IPS-NIHi7 (cell line): Measurements from ENCODE around the gene GNAO1.

Source experiments
- DNase-seq: peaks from one replicate; pipeline ENCODE4 v3.0.0; 2012; ENCODE audit warnings: mixed read lengths; ENCODE audit errors: extremely low spot score

GNAO1 gene

DNA sequence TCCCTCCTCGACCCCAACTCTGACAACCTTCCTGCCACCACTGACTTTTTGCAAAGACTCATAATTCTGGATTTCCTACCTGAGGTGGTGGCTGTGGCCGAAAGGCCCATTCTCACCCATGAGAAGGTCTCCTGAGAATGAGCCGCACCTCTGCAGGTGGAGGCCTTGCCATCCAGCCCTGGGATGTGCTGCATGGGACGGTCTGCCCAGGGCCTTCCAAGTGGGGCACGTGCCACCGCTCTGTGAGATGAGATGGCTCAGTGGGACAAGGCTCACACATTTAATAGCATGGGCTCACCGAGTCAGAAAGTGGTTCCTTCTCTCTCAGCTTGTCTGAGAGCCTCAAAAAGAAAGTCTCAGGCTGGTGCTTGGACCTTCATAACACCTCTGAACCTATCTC, 121.3 kb downstream of the GNAO1 start:
- no peak for DNase-seq

- no peak for DNase-seq
Measured at GRCh38 chr16:56314244-56314850, 123.1 kb downstream of the GNAO1 start.

- DNase-seq, result no peak
Measured at GRCh38 chr16:56315955-56316354, 124.7 kb downstream of the GNAO1 start.

GRCh38 chr16:56316545-56316944, 125.3 kb downstream of the GNAO1 start:
- DNase-seq, result no peak

DNA sequence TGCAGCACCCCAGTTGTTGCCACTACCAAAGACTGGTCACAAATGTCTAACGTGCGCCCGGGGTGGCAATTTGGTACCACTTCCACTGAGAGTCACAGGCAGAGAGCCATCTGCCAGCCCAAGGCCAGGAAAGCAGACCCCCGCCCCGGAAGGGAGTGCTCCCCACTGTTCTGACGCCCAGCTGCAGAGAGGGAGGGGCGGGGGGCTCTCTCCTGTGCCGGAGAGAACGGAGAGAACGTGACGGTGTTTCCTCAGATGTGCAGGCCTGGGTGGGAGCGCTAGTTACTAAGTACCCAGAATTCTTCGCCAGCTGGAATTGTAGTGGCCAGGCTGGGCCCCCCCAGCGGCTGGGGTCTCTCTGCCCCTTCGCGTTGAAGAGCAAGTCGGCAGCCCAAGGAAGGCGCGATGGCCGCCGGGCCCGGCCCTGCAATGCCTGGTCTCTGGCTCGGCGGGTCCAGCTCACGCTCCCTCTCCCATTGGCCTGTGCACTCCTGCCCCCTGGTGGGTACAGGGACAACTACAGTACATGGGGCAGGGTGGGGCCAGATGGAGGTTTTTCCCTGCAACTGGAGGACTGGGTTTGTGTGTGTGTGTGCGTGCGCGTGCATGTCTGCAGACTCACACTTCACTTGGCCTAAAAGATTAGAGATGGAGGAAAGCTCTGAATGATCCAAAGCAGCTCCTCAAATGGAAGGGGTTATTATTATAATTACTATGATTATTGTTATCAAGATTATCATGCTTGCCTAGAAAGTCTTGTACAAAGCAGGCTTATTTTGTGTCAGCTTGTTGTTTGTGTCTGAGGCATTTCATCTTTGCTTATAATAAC, 126.9 kb downstream of the GNAO1 start:
- peak; percentile 97 for DNase-seq

GRCh38 chr16:56318827-56319140, 127.5 kb downstream of the GNAO1 start:
- DNase-seq, result no peak

- DNase-seq, result no peak
Measured at GRCh38 chr16:56319376-56319775, 128.1 kb downstream of the GNAO1 start.

DNA sequence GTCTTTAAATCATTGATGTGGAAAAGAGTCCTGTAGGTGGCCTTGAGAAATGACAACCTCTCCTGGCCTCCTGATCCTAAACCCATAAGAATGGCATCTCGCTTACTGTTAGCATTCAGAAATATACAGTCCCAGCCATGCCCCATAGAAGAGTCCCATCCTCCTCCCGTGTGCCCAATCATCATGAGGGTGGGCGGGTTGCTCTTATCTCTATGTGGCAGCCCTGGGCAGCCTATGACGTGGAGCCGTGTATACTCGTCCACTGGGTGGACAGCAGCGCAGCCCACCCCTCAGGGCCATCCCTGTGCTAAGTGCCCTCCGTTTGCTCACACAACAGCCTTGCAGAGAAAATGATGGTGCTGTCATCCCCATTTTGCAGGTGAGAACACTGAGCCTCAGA, 128.8 kb downstream of the GNAO1 start:
- no peak for DNase-seq

GRCh38 chr16:56320811-56321558, 129.7 kb downstream of the GNAO1 start:
- no peak for DNase-seq

GRCh38 chr16:56321571-56321970, 130.3 kb downstream of the GNAO1 start:
- DNase-seq, result no peak

GRCh38 chr16:56324406-56324805, 133.1 kb downstream of the GNAO1 start:
- no peak for DNase-seq

DNA sequence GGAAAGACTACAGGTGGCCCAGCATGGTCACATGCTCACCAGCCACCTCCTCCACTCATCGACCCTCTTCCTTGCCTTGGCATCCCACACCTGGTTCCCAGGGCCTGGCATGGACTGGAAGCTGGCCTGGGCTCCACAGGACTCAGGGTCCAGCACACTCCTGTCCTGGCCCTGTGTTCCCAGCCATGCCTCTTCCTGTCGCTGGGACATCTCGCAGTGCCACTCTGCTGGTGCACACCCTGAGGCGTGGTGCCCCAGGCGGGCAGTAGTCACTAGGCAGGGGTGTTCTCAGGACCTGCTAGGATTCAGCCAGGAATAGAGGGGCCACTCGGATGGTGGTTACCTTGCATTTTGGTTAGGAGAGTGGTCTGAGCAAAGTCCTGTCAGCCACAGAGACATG, 134.7 kb downstream of the GNAO1 start:
- no peak for DNase-seq

DNA sequence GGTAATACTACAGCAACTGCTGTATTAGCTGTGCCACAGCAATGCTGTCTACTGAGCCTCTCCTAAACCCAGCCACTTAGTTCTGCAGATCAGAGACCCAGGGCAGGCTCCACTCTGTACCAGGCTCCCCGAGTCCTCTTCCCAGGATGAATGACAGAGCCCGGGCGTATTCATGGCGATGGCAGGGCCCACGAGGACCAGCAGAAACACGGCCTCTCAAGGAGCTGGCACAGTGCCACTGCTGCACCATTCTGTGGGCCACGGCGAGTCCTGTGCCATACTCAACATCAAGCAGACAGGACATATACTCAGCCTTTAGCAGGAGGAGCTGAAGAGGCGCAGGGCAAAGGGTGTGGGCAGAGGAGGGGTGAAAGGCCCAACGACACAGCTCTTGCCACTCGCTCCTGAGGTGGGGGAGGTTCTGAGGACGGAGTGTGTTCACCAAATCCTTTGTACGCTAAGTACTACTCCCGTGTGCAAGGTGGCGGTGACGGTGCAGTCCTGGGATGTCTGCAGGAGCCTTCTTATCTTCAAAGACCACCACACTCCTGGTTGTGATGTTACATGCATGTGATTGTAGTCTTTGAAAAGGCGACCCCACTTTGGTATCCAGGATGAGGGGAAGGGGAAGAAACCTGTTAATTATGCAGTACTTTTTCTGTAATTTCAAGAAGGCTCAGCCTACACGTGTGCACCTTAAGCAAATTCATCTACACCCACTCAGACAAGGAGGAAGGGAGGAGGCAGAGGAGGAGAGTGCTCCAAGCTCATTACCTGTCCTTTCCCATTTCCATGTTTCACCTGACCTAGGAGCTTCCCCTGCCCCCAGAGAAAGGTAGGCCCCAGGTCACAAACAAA, 136.0 kb downstream of the GNAO1 start:
- DNase-seq, result no peak

- DNase-seq, result no peak
Measured at GRCh38 chr16:56327929-56328258, 136.6 kb downstream of the GNAO1 start.

DNA sequence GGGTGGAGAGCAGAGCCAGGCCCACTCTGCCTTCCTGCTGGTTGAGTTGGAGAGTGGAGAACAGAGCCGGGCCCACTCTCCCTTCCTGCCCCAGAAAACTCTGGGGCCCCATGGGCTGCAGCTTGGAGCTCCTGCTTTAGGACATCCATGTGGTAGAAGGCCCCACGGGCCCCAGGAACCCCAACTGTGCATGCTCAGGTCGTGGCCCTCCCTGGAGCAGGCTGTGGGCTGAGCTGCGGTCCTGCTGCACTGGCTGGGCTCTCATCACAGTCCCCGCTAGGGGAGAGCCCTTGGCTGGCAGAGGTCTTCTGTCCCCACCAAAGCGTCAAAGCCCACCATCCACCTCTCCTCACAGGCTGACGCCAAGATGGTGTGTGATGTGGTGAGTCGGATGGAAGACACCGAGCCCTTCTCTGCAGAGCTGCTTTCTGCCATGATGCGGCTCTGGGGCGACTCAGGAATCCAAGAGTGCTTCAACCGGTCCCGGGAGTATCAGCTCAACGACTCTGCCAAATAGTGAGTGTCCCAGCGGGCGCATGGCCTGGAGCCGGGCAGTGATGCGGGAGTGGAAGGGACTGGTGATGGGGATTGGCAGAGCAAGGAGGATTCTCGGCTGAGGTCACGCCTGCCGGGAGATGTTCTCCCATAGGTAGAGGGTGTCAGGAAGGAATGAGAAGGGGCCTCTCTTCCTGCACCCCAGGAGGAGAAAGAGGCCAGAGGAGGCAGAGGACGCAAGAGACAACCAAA, 137.2 kb downstream of the GNAO1 start:
- no peak for DNase-seq

DNA sequence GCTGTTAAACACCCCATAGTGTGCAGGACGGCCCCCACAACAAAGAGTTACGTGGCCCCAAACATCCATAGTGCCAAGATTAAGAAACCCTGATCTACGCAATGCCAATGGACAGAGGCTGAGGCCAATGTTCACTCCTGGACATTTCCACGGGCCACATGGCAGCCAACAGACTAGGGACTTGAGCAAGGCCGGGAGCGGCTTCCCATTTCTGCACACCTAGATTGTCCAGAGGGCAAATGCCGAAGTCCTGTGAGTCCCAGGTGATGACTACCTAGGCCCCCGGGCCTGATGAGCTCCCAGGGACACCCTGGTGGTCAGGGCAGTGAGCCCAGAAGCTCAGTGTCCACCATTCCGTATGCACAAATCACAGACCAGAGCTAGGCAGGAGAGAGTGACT, 138.6 kb downstream of the GNAO1 start:
- no peak for DNase-seq

DNA sequence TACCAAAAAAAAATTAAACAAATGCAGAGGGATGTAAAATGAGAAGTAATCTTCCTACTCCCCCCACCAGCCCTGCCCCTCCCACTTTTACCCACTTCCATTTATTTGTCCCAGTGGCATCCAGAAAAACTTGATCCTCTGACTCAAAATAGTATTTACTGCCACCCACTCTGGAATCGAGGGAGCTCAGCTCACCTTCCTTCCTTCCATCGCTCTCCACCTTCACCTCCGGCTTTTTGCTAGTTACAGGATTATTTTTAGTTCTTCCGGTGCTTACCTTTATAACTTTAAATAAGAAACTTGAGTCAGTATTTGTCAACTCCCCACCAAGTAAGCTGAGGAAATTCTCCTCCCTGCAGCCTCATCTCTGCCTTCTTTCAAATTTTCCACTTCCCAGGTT, 139.2 kb downstream of the GNAO1 start:
- no peak for DNase-seq

- DNase-seq, result no peak
Measured at GRCh38 chr16:56331399-56331798, 140.1 kb downstream of the GNAO1 start.

DNA sequence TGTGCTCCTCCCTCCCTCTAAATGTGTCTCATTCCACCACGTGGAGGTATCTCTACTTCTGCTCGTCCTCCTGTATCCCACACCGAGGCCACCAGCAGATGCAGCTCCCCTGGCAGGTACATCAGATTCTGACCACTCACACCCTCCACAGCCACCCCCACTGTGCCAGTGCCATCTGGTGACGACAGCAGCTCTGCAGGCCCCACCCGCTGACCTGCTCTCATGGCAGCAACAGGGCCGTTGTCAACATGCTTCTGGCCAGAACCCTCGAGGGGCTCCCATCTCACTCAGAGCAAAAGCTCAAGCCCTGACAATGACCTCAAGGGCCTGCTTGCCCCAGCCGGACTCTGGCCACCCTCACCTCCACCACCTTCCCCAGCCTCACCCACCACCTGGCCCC, 140.6 kb downstream of the GNAO1 start:
- DNase-seq, result no peak

DNA sequence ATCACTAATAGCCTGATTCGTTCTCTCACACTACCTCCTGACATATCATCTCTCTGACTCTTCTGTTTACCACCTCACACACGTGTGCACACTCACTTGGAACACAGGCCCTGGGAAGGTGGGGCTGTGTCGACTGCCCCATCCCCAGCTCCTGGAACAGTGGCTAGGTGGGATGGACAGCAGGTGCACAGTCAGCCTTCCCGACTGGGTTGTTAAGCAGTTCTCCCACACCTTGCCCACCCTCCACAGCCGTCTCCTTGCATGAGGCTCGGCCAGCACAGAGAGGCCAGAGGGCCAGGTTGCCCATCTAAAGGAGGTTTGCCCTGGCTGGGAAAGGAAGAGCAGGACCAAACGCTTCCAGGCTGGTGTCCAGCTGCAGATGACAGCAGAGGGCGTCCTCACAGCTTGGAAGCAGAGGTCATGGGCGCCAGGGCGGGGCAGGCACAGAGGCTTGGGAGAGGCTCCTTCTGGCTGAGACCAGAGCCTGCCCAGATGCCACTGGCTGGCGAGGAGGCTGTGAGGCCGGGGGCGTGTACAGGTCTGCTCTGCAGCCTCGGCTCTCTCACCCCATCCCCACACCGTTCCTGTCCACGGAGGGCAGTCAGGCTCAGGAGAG, 141.3 kb downstream of the GNAO1 start:
- DNase-seq, result peak; percentile 90

- DNase-seq, result no peak
Measured at GRCh38 chr16:56334761-56335160, 143.5 kb downstream of the GNAO1 start.
